OCI-LY7 (cell line): Measurements from ENCODE around the gene NAA50.

Experiments used
- EZH2phosphoT487 ChIP-seq: fragments of 200-600 bp; sonication (generic); IDR thresholded peaks from 2 replicates; pipeline ENCODE4 v1.6.1; 2018; ENCODE audit warnings: low read depth, borderline replicate concordance, mild to moderate bottlenecking, mixed run types, antibody characterized with exemption, low read length, moderate library complexity, mixed read lengths
- TF ChIP-seq, protein P1 (sequence below): fragments of 200-600 bp; sonication (generic); conservative IDR thresholded peaks from 2 replicates; pipeline ENCODE4 v1.5.1; 2014; ENCODE audit warnings: mild to moderate bottlenecking, antibody characterized with exemption, low read length, moderate library complexity, mixed read lengths

DNA sequence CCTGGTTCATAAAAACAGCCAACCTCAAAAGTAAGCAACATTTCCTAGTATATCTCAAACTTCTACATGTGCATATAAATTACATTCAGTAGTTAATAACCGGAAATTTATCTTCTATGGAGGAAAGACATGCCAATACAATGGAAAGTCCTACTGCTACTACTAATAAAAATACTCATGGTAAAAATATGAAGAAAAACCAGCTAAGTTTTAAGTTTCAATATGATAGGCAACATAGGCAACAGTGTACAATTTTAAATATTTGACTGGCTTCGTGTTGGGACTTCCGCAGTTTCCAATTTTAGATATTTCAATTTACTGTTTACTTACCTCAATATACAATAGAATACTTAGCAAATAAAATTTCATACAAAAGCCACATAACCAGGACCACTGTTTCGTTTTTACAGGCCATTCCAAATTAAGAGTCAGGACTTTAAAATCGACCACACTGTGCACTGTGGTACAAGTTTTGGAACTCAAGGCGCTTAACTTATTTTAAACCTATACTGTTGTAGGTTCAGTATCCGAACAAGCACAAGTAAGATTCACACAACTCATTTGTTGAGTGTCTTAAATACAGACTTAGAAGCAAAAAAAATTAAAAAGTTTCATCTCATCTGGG, 2.9 kb downstream of the NAA50 start:
- TF ChIP-seq, protein P1, sequence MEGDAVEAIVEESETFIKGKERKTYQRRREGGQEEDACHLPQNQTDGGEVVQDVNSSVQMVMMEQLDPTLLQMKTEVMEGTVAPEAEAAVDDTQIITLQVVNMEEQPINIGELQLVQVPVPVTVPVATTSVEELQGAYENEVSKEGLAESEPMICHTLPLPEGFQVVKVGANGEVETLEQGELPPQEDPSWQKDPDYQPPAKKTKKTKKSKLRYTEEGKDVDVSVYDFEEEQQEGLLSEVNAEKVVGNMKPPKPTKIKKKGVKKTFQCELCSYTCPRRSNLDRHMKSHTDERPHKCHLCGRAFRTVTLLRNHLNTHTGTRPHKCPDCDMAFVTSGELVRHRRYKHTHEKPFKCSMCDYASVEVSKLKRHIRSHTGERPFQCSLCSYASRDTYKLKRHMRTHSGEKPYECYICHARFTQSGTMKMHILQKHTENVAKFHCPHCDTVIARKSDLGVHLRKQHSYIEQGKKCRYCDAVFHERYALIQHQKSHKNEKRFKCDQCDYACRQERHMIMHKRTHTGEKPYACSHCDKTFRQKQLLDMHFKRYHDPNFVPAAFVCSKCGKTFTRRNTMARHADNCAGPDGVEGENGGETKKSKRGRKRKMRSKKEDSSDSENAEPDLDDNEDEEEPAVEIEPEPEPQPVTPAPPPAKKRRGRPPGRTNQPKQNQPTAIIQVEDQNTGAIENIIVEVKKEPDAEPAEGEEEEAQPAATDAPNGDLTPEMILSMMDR: no peak
- no peak for TF ChIP-seq EZH2phosphoT487
